Measurements from ENCODE around the gene SPRR1A. TPM values are rescaled to one million over a fixed set of nuclear protein-coding genes. Genes with fewer than 3 reads are reported as not detected.

Gene SPRR1A
- total and polyA plus RNA-seq, 10 of the 15 experiments (the other 5 are each of a cell fraction or from before 2014, with no cell fraction given), result not detected

GRCh38 chr1:152961226-152961891 is 22.5 kb upstream of the SPRR1A start:
- Histone ChIP-seq H2AFZ (ENCODE audit: control insufficient read depth, low read depth, low read length) (no peak overlapping the region), H3K27ac (ENCODE audit: control insufficient read depth, insufficient read depth) (no peak overlapping the region), H3K36me3 (ENCODE audit: control insufficient read depth in 2 of 2, insufficient read depth in 2 of 2, low read length in 1 of 2) (no peaks in the 10 kb centered on the region), H3K9me3 (replicated peaks; ENCODE audit: control insufficient read depth, insufficient read depth, low read length) (no peaks in the 10 kb centered on the region), H3K4me2 (ENCODE audit: control insufficient read depth, insufficient read depth) (no peak overlapping the region), H3K4me1 (ENCODE audit: control insufficient read depth, insufficient read depth, low read length) (no peaks in the 10 kb centered on the region), H4K20me1 (ENCODE audit: control insufficient read depth, insufficient read depth) (no peaks in the 10 kb centered on the region), H3K79me2 (ENCODE audit: control insufficient read depth, insufficient read depth, low read length) (no peaks in the 10 kb centered on the region), H3K4me3 (no peak overlapping the region), H3K27me3 (replicated peaks in 1 of 2; ENCODE audit: control insufficient read depth in 2 of 2, insufficient read depth in 2 of 2, low read length in 1 of 2) (peaks cover 0 to 2% of the 10 kb centered on the region in 2 experiments; a peak in 1 of 4 replicates), H3K9ac (ENCODE audit: control insufficient read depth, insufficient read depth, low read length) (no peak overlapping the region)
- FAIRE-seq (no peak), ATAC-seq (0 out of 3 replicates have a peak, but pooled peaks have one; percentile 14), DNase-seq (ENCODE audit: low read depth, low spot score) (no peak)
- ChIA-PET POLR2A (interaction anchor here (0.5 kb wide), 1 partner anchor 87 kb away, joined by 3 read pairs; no protein-coding TSS in a partner anchor), SMC1A (ENCODE audit: uncharacterized antibody, unreplicated experiment) (interaction anchor here (0.9 to 2.7 kb wide), 5 partner anchors 9 to 269 kb away, joined by 3 to 28 read pairs (median 4); partner anchors contain the start of gene SPRR4), CTCF (interaction anchor here (0.7 to 7.6 kb wide), 10 partner anchors 7 to 316 kb away, joined by 3 to 66 read pairs (median 5); partner anchors contain the start of gene SPRR4), RAD21 (ENCODE audit: unreplicated experiment) (interaction anchor here (0.6 to 2.1 kb wide), 6 partner anchors 72 to 327 kb away, joined by 3 to 27 read pairs (median 6); no protein-coding TSS in a partner anchor)
- BruUV-seq (replicated peaks), result no TSS peak
- in situ Hi-C loops (cut with MboI) (no loop called here), intact Hi-C loops (cut with micrococcal nuclease; ENCODE audit: unreplicated experiment) (loop anchor here (10.0 kb wide), 1 partner anchor 263 kb away; no protein-coding TSS in a partner anchor)
- 5% methylated on average over 7 of the region's 7 CpGs for WGBS (ENCODE audit: insufficient coverage, insufficient replicate concordance, low lambda C conversion rate, missing lambda C conversion rate)
- TF ChIP-seq CHD1 (IDR thresholded peaks at IDR 0.05; ENCODE audit: low read depth, low read length) (no peak), TCF7 (IDR thresholded peaks at IDR 0.05; ENCODE audit: borderline replicate concordance) (no peak), MEF2A (IDR thresholded peaks at IDR 0.05; ENCODE audit: insufficient read depth, low read depth, low read length) (no peak), CEBPB (IDR thresholded peaks at IDR 0.05; ENCODE audit: borderline replicate concordance in 1 of 2, low read depth in 2 of 2, low read length in 2 of 2) (no peak), HDAC2 (IDR thresholded peaks at IDR 0.05) (no peak), HCFC1 (IDR thresholded peaks at IDR 0.05; ENCODE audit: low read length) (no peak), SP1 (IDR thresholded peaks at IDR 0.05; ENCODE audit: low read depth, low read length) (no peak), BMI1 (IDR thresholded peaks at IDR 0.05; ENCODE audit: borderline replicate concordance) (no peak), LARP7 (IDR thresholded peaks at IDR 0.05) (no peak), MEF2B (IDR thresholded peaks at IDR 0.05; ENCODE audit: partially characterized antibody, poor library complexity, severe bottlenecking) (no peak), EP300 (IDR thresholded peaks at IDR 0.05; ENCODE audit: borderline replicate concordance in 1 of 2, control insufficient read depth in 1 of 2, low read depth in 2 of 2, low read length in 2 of 2) (no peak)
- TF ChIP-seq, protein P1, sequence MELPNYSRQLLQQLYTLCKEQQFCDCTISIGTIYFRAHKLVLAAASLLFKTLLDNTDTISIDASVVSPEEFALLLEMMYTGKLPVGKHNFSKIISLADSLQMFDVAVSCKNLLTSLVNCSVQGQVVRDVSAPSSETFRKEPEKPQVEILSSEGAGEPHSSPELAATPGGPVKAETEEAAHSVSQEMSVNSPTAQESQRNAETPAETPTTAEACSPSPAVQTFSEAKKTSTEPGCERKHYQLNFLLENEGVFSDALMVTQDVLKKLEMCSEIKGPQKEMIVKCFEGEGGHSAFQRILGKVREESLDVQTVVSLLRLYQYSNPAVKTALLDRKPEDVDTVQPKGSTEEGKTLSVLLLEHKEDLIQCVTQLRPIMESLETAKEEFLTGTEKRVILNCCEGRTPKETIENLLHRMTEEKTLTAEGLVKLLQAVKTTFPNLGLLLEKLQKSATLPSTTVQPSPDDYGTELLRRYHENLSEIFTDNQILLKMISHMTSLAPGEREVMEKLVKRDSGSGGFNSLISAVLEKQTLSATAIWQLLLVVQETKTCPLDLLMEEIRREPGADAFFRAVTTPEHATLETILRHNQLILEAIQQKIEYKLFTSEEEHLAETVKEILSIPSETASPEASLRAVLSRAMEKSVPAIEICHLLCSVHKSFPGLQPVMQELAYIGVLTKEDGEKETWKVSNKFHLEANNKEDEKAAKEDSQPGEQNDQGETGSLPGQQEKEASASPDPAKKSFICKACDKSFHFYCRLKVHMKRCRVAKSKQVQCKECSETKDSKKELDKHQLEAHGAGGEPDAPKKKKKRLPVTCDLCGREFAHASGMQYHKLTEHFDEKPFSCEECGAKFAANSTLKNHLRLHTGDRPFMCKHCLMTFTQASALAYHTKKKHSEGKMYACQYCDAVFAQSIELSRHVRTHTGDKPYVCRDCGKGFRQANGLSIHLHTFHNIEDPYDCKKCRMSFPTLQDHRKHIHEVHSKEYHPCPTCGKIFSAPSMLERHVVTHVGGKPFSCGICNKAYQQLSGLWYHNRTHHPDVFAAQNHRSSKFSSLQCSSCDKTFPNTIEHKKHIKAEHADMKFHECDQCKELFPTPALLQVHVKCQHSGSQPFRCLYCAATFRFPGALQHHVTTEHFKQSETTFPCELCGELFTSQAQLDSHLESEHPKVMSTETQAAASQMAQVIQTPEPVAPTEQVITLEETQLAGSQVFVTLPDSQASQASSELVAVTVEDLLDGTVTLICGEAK (IDR thresholded peaks at IDR 0.05; ENCODE audit: borderline replicate concordance), result no peak
- TF ChIP-seq, protein P2, sequence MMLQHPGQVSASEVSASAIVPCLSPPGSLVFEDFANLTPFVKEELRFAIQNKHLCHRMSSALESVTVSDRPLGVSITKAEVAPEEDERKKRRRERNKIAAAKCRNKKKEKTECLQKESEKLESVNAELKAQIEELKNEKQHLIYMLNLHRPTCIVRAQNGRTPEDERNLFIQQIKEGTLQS (IDR thresholded peaks at IDR 0.05; ENCODE audit: borderline replicate concordance, extremely low read depth, low read depth, low read length), result no peak
- TF ChIP-seq, protein P3, sequence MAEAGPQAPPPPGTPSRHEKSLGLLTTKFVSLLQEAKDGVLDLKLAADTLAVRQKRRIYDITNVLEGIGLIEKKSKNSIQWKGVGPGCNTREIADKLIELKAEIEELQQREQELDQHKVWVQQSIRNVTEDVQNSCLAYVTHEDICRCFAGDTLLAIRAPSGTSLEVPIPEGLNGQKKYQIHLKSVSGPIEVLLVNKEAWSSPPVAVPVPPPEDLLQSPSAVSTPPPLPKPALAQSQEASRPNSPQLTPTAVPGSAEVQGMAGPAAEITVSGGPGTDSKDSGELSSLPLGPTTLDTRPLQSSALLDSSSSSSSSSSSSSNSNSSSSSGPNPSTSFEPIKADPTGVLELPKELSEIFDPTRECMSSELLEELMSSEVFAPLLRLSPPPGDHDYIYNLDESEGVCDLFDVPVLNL (IDR thresholded peaks at IDR 0.05; ENCODE audit: low read depth, low read length), result no peak

Data from GM12878 (cell line).